HUES64 (cell line): ENCODE data around the gene FIBP.

Source experiments
- H3K27ac ChIP-seq: 2 replicates; pipeline ENCODE4 v1.7.0; 2013; ENCODE audit warnings: low read depth, low read length, inconsistent platforms
- H3K27me3 ChIP-seq: 2 replicates; pipeline ENCODE4 v1.6.1; 2013; ENCODE audit warnings: mild to moderate bottlenecking, low read length; ENCODE audit not compliant: insufficient read depth
- H3K36me3 ChIP-seq: 2 replicates; pipeline ENCODE4 v1.6.1; 2013; ENCODE audit warnings: mild to moderate bottlenecking, low read length; ENCODE audit not compliant: insufficient read depth
- H3K4me1 ChIP-seq: 2 replicates; pipeline ENCODE4 v1.6.1; 2013; ENCODE audit warnings: mild to moderate bottlenecking, low read length, moderate library complexity; ENCODE audit not compliant: insufficient read depth
- H3K4me3 ChIP-seq: 2 replicates; pipeline ENCODE4 v1.5.1; 2013; ENCODE audit warnings: mild to moderate bottlenecking, low read length, moderate library complexity
- H3K9ac ChIP-seq: 2 replicates; pipeline ENCODE4 v1.6.1; 2013; ENCODE audit warnings: mild to moderate bottlenecking, low read depth, low read length
- H3K9me3 ChIP-seq: 2 replicates; pipeline ENCODE4 v1.6.1; 2013; ENCODE audit warnings: low read depth, low read length; ENCODE audit not compliant: insufficient read depth
- WGBS: fragments of 150-250, 120-280 bp; methylation state at CpG from one replicate; pipeline ENCODE4 v1.1.7; 2013; ENCODE audit warnings: missing lambda C conversion rate; 5-methylcytosine and 5-hydroxymethylcytosine counted together

Gene FIBP

GRCh38 chr11:65920372-65920802 lies 32.1 kb upstream of the FIBP start:
- Histone ChIP-seq H3K27me3 (no peaks in the 10 kb centered on the region), H3K27ac (no peak overlapping the region), H3K4me1 (peaks cover 7% of the 10 kb centered on the region), H3K9me3 (no peaks in the 10 kb centered on the region), H3K36me3 (peaks cover 12% of the 10 kb centered on the region), H3K4me3 (peak overlapping the region; percentile 85), H3K9ac (peak overlapping the region; percentile 67)
- 86% methylated on average over 15 of the region's 15 CpGs for WGBS

DNA sequence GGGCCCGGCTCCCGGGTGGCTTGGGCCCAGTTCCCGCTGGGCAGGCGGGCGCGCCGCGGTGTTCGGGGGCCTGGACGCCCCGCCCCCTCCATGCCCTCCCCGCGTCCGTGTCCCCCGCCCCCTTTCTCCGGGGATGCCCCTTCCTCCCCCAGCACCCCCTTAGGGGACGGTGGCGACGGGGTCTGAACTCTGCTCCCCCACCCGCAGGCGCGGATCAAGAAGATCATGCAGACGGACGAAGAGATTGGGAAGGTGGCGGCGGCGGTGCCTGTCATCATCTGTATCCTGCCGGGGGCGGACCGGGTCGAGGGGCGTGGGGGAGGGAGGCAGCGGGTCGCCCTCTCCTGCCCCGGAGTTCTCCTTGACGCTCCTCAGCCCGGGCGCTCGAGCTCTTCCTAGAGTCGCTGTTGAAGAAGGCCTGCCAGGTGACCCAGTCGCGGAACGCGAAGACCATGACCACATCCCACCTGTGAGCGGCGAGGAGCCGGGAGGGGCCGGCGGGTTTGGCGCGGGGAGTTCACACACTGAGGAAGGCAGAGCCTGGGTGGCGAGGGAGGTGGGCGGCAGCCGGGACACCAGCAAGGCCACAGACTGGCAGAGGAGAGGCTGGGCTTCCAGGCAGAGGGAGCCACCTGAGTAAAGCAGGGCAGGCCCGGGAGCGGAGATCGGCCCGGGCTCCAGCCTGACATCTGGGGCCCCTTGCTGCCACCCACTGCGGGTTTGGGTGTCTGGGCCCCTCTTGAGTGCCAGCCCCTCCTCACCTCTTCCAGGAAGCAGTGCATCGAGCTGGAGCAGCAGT lies 31.5 kb upstream of the FIBP start:
- H3K4me1 ChIP-seq = peaks cover 7% of the 10 kb centered on the region
- no peaks in the 10 kb centered on the region for H3K9me3 ChIP-seq
- peak overlapping the region; percentile 61; the same call in 1 of the 2 replicates for H3K27ac ChIP-seq
- peak overlapping the region; percentile 85 for H3K4me3 ChIP-seq
- peaks cover 12% of the 10 kb centered on the region for H3K36me3 ChIP-seq
- 4% methylated on average over 54 of the region's 60 CpGs for WGBS
- peak overlapping the region; percentile 69 for H3K9ac ChIP-seq
- no peaks in the 10 kb centered on the region for H3K27me3 ChIP-seq

DNA sequence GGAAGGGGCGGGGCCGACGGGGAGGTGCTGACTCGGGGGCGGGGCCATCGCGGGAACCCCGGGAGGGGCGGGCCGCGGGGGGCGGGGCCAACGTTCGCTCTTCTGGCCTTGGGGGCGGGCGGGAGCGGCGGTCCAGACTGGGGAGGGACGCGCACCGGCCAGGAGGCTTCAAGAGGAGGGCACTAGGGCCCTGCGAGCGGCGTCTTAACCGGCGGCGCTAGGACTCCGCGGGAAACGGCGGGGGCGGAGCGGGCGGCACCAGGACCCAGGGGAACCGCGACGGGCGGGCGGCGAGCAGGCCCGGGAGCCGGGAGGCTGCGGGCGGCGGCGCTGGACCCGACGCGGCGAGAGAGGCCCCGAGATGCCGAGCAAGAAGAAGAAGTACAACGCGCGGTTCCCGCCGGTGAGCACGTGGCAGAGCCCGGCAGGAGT lies 30.9 kb upstream of the FIBP start, which contains the start of gene DRAP1:
Gene DRAP1 (plus strand): TSS at position 286 of the 432 bp plus-strand sequence. CDS start 76 bp downstream, at position 362.
- Histone ChIP-seq H3K36me3 (peaks cover 12% of the 10 kb centered on the region), H3K4me3 (peak within 1 kb of the TSS; percentile 100), H3K4me1 (peaks cover 7% of the 10 kb centered on the region), H3K27ac (peak within 1 kb of the TSS; percentile 88), H3K9ac (peak within 1 kb of the TSS; percentile 97), H3K9me3 (no peaks in the 10 kb centered on the region), H3K27me3 (no peaks in the 10 kb centered on the region)
- WGBS = under 1% methylated on average over 59 of the region's 59 CpGs

DNA sequence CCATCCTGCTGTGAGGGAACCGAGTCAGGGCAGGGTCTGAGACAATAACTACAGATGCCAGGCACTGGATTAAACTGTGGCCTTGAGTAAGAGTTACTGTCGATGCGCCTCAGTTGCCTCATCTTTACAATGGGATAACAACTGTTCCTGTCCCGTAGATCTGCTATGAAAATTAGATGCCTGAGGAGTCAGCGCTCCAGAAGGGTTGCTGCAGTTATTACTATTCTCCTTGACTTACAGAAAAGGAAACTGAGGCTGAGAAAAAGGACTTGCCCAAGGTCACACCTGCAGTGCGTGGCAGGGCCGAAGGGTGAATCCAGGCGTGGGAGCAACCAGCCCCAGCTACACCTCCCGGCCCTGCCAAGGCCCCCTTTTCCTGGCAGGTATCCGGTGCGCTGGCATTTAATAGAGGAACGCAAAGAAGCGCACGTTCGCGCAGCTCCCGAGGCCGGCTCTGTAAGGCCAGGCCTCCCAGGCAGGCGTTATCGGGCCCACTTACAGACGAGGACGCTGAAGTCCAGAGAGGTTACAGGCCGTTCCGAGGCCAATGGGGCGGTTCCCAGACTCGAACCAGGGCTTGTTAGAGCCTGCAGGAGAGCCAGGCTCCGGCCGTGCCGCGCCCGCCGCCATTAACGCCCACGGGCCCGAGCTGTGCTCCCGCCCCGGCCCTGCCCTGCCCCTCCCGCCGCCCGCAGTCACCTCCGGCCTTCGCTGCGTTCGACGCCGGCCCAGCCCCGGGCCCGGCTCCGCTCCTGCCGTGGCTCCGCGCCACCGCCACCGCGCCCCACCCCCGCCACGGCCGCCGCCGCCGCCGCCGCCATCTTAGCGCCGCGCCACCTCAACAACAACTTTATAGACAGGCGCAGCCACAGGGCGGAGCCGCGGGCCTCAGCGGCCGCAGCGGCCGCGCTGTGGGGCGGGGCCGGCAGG lies 30.2 kb upstream of the FIBP start, which contains the start of gene C11orf68:
Gene C11orf68 (minus strand): TSS at position 852 of the 930 bp plus-strand sequence. CDS start 31 bp downstream, at position 821.
- whole genome bisulfite sequencing = 6% methylated on average over 77 of the region's 77 CpGs
- Histone ChIP-seq H3K27ac (peak within 1 kb of the TSS; percentile 88), H3K4me3 (peak within 1 kb of the TSS; percentile 100), H3K36me3 (peaks cover 11% of the 10 kb centered on the region), H3K9me3 (no peaks in the 10 kb centered on the region), H3K4me1 (peaks cover 7% of the 10 kb centered on the region), H3K27me3 (no peaks in the 10 kb centered on the region), H3K9ac (peak within 1 kb of the TSS; percentile 97)

DNA sequence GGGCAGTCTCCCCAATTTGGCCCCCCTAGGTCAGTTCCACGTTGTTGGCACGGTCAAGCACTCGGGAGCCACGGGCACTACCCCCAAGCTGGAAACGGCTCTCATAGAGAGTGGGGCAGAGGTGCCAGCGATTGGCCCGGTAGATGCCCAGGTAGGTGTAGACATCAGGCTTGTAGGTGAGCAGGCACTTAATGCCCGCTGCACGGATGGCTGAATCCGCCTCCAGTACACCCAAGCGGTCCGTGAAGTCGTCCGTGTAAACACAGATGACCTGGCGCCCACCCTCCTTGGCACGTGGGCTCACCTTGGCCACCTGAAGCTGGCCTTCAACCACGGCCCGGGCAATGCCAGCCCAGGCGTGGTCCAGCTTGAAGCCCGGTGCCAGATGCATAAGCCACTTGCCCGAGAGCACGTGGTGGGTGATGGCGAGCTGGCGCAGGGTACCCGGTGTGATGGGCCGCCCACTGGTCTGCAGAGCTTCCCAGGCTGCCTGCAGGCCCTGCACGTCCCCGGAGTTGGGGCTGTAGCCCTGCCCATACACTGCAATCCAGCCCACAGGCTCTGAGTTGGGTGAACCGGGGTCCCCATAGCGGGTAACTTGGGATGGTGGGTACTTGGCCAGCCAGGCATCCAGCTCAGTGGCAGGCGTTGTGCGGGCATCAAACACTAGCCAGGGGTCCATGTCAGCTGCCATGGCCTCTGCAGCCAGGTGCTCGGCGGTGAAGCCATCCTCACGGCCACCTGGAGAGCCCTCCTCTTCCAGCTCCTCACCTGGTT lies 29.4 kb upstream of the FIBP start:
- Histone ChIP-seq H3K9me3 (no peaks in the 10 kb centered on the region), H3K36me3 (peaks cover 3% of the 10 kb centered on the region; the same call in 1 of the 2 replicates), H3K4me1 (peaks cover 7% of the 10 kb centered on the region), H3K4me3 (peak overlapping the region; percentile 100), H3K27me3 (no peaks in the 10 kb centered on the region), H3K9ac (peak overlapping the region; percentile 97), H3K27ac (no peak overlapping the region)
- 93% methylated on average over 35 of the region's 35 CpGs for WGBS

DNA sequence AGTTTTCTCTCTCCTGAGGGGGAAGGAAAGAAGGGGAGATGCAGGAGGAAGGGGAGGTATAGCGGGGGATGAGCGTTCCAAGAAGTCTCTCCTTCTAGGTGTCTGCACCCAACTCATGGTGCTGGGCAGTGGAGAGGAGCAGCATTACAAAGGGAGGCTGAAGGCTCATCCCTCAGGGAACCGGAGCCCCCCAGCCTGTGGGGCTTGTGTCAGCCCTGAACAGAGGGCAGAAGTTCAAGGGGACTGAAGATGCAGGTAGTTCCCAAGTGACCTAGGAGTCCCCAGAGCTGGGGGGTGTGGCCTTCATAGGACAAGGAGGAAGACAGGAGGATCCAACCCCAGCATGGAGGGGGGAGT lies 28.8 kb upstream of the FIBP start:
- H3K27me3 ChIP-seq = no peaks in the 10 kb centered on the region
- no peak overlapping the region for H3K27ac ChIP-seq
- H3K9me3 ChIP-seq = no peaks in the 10 kb centered on the region
- H3K4me1 ChIP-seq = peaks cover 7% of the 10 kb centered on the region
- no peak overlapping the region for H3K4me3 ChIP-seq
- WGBS = 93% methylated on average over 3 of the region's 3 CpGs
- no peaks in the 10 kb centered on the region for H3K36me3 ChIP-seq
- H3K9ac ChIP-seq = no peak overlapping the region

- no peaks in the 10 kb centered on the region for H3K36me3 ChIP-seq
- H3K9ac ChIP-seq = 0 out of 2 replicates have a peak overlapping the region, but pooled peaks have one; percentile 49
- WGBS = 83% methylated on average over 7 of the region's 7 CpGs
- peaks cover 7% of the 10 kb centered on the region for H3K4me1 ChIP-seq
- H3K27ac ChIP-seq = peak overlapping the region; percentile 80
- H3K9me3 ChIP-seq = no peaks in the 10 kb centered on the region
- no peak overlapping the region for H3K4me3 ChIP-seq
- H3K27me3 ChIP-seq = no peaks in the 10 kb centered on the region
These were observed 28.1 kb upstream of the FIBP start for GRCh38 chr11:65916391-65916790.

GRCh38 chr11:65915821-65916251 lies 27.6 kb upstream of the FIBP start:
- WGBS = 45% methylated on average over 13 of the region's 13 CpGs
- Histone ChIP-seq H3K4me3 (peak overlapping the region; percentile 22; the same call in 1 of the 2 replicates), H3K27ac (peak overlapping the region; percentile 80), H3K27me3 (no peaks in the 10 kb centered on the region), H3K9ac (0 out of 2 replicates have a peak overlapping the region, but pooled peaks have one; percentile 49), H3K4me1 (peaks cover 7% of the 10 kb centered on the region), H3K9me3 (no peaks in the 10 kb centered on the region), H3K36me3 (no peaks in the 10 kb centered on the region)

DNA sequence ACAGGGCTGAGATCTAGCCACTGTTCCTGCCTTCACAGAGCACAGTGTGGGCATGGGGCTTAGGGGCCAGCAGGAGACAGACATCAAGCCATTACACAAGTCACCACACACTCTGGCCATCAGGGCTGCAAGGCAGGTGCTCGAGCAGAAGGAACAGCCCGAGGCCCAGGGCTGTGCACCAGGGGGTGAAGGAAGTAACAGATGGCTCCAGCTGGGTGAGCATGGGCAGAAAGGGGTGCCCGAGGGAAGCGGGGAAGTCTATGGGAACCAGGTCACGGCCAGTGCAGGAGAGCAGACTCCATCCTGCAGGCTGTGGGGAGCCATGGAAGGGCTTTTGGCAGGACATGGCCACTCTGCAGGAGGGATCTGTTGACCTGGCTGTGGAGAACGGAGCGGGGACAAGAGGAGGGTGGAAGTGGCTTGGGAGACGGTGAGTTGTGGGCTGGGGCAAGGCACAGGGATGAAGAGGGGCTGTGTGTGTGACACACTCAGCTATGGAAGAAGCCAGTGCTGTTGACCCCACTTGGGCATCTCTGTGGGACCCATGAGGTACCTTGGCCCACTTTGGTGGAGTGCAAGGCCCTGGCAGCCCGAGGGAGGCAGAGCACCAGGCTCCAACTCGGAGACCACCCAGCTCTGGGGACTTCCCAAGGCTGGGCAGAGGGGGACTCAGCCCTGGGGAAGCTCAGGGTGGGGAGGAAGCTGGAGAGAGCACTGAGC lies 27.0 kb upstream of the FIBP start:
- WGBS = 67% methylated on average over 10 of the region's 10 CpGs
- peaks cover 7% of the 10 kb centered on the region for H3K4me1 ChIP-seq
- H3K27ac ChIP-seq = peak overlapping the region; percentile 37; the same call in 1 of the 2 replicates
- H3K27me3 ChIP-seq = no peaks in the 10 kb centered on the region
- H3K9me3 ChIP-seq = no peaks in the 10 kb centered on the region
- H3K4me3 ChIP-seq = peak overlapping the region; percentile 22; the same call in 1 of the 2 replicates
- H3K36me3 ChIP-seq = no peaks in the 10 kb centered on the region
- peak overlapping the region; percentile 7; the same call in 1 of the 2 replicates for H3K9ac ChIP-seq

DNA sequence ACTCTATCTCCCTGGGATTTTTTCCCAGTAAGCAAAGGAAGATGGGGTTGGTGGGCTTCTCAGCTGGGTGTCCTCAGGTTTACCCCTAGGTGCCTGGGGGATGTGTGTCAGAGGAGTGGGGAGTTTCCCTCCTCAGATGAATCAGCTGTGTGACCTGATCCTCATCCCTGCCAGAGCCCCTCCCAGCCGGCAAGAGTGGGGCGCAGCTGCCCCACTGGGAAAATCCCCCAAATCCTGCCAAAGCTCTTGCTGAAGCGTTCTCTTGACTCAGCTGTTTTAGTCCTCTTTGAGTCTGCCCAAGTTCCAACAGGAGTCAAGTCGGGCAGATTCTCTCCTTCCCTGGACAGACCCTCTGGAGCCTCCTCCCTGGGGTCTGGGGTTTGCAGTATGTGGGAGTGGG lies 24.6 kb upstream of the FIBP start:
- H3K27me3 ChIP-seq = peaks cover 6% of the 10 kb centered on the region; the same call in 1 of the 2 replicates
- H3K27ac ChIP-seq = no peak overlapping the region
- no peaks in the 10 kb centered on the region for H3K9me3 ChIP-seq
- no peaks in the 10 kb centered on the region for H3K36me3 ChIP-seq
- no peak overlapping the region for H3K4me3 ChIP-seq
- H3K9ac ChIP-seq = no peak overlapping the region
- peaks cover 7% of the 10 kb centered on the region for H3K4me1 ChIP-seq
- 85% methylated on average over 4 of the region's 4 CpGs for WGBS
